Neural cell (in vitro differentiated cells): Measurements from ENCODE around the gene FARP2. TPM values are rescaled to one million over a fixed set of nuclear protein-coding genes. Genes with fewer than 3 reads are reported as not detected.

Source experiments
- H2AFZ ChIP-seq: fragments of 200-600, 300-800 bp; sonication (generic), shearing (Covaris generic); 2 replicates; pipeline ENCODE4 v1.6.0; 2014; ENCODE audit warnings: low read depth, mild to moderate bottlenecking, antibody characterized with exemption, low read length, moderate library complexity
- H3F3A ChIP-seq: fragments of 200-600 bp; shearing (Covaris generic); 2 replicates; pipeline ENCODE4 v1.6.1; 2016; ENCODE audit warnings: mild to moderate bottlenecking, moderate library complexity, mixed read lengths, antibody characterized with exemption, low read length; ENCODE audit not compliant: insufficient read depth, poor library complexity, severe bottlenecking
- H3K27ac ChIP-seq: fragments of 200-600, 300-800 bp; sonication (generic), shearing (Covaris generic); 2 replicates; pipeline ENCODE4 v1.5.1; 2014; ENCODE audit warnings: mild to moderate bottlenecking, low read length, moderate library complexity
- H3K27me3 ChIP-seq: fragments of 300-800, 200-600 bp; sonication (generic), shearing (Covaris generic); 2 replicates; pipeline ENCODE4 v1.6.0; 2014; ENCODE audit warnings: mild to moderate bottlenecking, low read depth, low read length, moderate library complexity; ENCODE audit not compliant: insufficient read depth
- H3K36me3 ChIP-seq: fragments of 300-800, 200-600 bp; sonication (generic), shearing (Covaris generic); 2 replicates; pipeline ENCODE4 v1.5.1; 2014; ENCODE audit warnings: mild to moderate bottlenecking, antibody characterized with exemption, low read length, moderate library complexity; ENCODE audit not compliant: insufficient read depth
- H3K4me2 ChIP-seq: fragments of 300-800, 200-600 bp; sonication (generic), shearing (Covaris generic); 2 replicates; pipeline ENCODE4 v1.6.0; 2014; ENCODE audit warnings: mild to moderate bottlenecking, low read length
- H3K4me3 ChIP-seq: fragments of 300-800, 200-600 bp; sonication (generic), shearing (Covaris generic); 2 replicates; pipeline ENCODE4 v1.5.1; 2014; ENCODE audit warnings: mild to moderate bottlenecking, low read length, moderate library complexity
- H3K79me2 ChIP-seq: fragments of 200-600 bp; shearing (Covaris generic); replicated peaks from 2 replicates; pipeline ENCODE4 v1.6.0; 2014; ENCODE audit warnings: mild to moderate bottlenecking, low read length, moderate library complexity; ENCODE audit not compliant: insufficient read depth
- H3K9ac ChIP-seq: fragments of 300-800, 200-600 bp; sonication (generic), shearing (Covaris generic); 2 replicates; pipeline ENCODE4 v1.6.1; 2016; ENCODE audit warnings: mild to moderate bottlenecking, low read length, mixed read lengths
- H3K9me2 ChIP-seq: fragments of 200-600 bp; shearing (Covaris generic); 2 replicates; pipeline ENCODE4 v1.6.1; 2016; ENCODE audit warnings: mild to moderate bottlenecking, low read length, mixed read lengths; ENCODE audit not compliant: insufficient read depth
- H3K9me3 ChIP-seq: fragments of 200-600, 300-800 bp; sonication (generic), shearing (Covaris generic); 2 replicates; pipeline ENCODE4 v1.6.1; 2016; ENCODE audit warnings: mild to moderate bottlenecking, mixed run types, low read length, moderate library complexity, mixed read lengths
- H4K20me1 ChIP-seq: fragments of 200-600 bp; shearing (Covaris generic); 2 replicates; pipeline ENCODE4 v1.6.1; 2016; ENCODE audit warnings: mild to moderate bottlenecking, mixed run types; ENCODE audit not compliant: insufficient read depth
- CTCF ChIP-seq: fragments of 450-650 bp; IDR thresholded peaks from 2 replicates; pipeline ENCODE4 v1.5.1; 2014; ENCODE audit warnings: antibody characterized with exemption, mild to moderate bottlenecking, moderate library complexity; ENCODE audit not compliant: poor library complexity, severe bottlenecking
- EP300 ChIP-seq: fragments of 450-650 bp; conservative IDR thresholded peaks from 2 replicates; pipeline ENCODE4 v1.6.1; 2014; ENCODE audit warnings: antibody characterized with exemption, mild to moderate bottlenecking, moderate library complexity; ENCODE audit not compliant: poor library complexity, severe bottlenecking
- EZH2 ChIP-seq: fragments of 200-600, 300-800 bp; shearing (Covaris generic), sonication (generic); IDR thresholded peaks from 2 replicates; pipeline ENCODE4 v1.6.1; 2014; ENCODE audit warnings: antibody characterized with exemption, low read length, borderline replicate concordance, mild to moderate bottlenecking; ENCODE audit not compliant: insufficient read depth, poor library complexity, severe bottlenecking
- MXI1 ChIP-seq: fragments of 450-650 bp; conservative IDR thresholded peaks from 2 replicates; pipeline ENCODE4 v1.6.1; 2014; ENCODE audit warnings: antibody characterized with exemption, mild to moderate bottlenecking; ENCODE audit not compliant: poor library complexity, severe bottlenecking
- POLR2AphosphoS5 ChIP-seq: IDR thresholded peaks from 2 replicates; pipeline ENCODE4 v1.6.1; 2012
- RAD21 ChIP-seq: fragments of 450-650 bp; conservative IDR thresholded peaks from 2 replicates; pipeline ENCODE4 v1.6.1; 2014; ENCODE audit warnings: antibody characterized with exemption, mild to moderate bottlenecking, moderate library complexity
- REST ChIP-seq: IDR thresholded peaks from 2 replicates; pipeline ENCODE4 v1.6.1; 2012; ENCODE audit warnings: borderline replicate concordance
- SMC3 ChIP-seq: fragments of 450-650 bp; conservative IDR thresholded peaks from 2 replicates; pipeline ENCODE4 v1.6.1; 2014; ENCODE audit warnings: antibody characterized with exemption, mild to moderate bottlenecking, moderate library complexity; ENCODE audit not compliant: poor library complexity
- TAF1 ChIP-seq: IDR thresholded peaks from 2 replicates; pipeline ENCODE4 v1.6.1; 2012; ENCODE audit warnings: low read depth
- polyA plus RNA-seq: library from polyadenylated mRNA; depleted of rRNA; stranded (reverse); fragments of >200 nt; gene quantifications from 2 replicates; pipeline ENCODE4 v1.2.3, GENCODE V29; 2014

FARP2 gene
- polyA plus RNA-seq, 1 donor from 2014 or later: 13.3 TPM

GRCh38 chr2:241408849-241409248 is 52.8 kb downstream of the FARP2 start:
- H3F3A ChIP-seq: no peaks in the 10 kb centered on the region
- no peak overlapping the region for H3K9ac ChIP-seq
- H3K9me3 ChIP-seq: no peaks in the 10 kb centered on the region
- H2AFZ ChIP-seq: no peak overlapping the region
- no peak for TF ChIP-seq REST
- TF ChIP-seq CTCF: no peak
- H3K27ac ChIP-seq: no peak overlapping the region
- no peak overlapping the region for H3K4me2 ChIP-seq
- no peak overlapping the region for H3K4me3 ChIP-seq
- H4K20me1 ChIP-seq: no peaks in the 10 kb centered on the region
- H3K79me2 ChIP-seq: no peaks in the 10 kb centered on the region
- H3K36me3 ChIP-seq: peaks cover 4% of the 10 kb centered on the region
- no peaks in the 10 kb centered on the region for H3K9me2 ChIP-seq
- H3K27me3 ChIP-seq: no peaks in the 10 kb centered on the region

DNA sequence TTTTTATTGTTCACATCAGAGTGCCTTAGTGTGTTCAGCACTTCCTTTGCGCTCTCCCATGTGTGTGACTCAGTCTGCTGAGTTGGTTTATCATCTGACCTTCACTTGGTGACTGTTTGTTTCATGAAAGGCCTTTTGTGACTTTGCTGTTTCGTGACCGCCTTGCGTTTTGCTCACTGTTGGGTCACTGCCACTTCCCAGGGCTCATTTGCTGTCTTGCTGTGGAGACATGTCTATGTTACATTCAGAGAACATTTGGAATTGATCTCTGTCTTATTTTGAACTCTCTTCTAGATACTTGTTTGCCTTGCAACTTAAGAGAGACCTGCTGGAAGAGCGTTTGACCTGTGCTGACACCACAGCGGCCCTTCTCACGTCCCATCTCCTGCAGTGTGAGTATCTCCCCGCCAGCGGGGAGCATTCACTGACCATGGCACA is 54.7 kb downstream of the FARP2 start:
- H2AFZ ChIP-seq: no peak overlapping the region
- H3K27ac ChIP-seq: no peak overlapping the region
- H3K36me3 ChIP-seq: peaks cover 8% of the 10 kb centered on the region
- no peaks in the 10 kb centered on the region for H3K9me2 ChIP-seq
- TF ChIP-seq TAF1: no peak
- no peak for TF ChIP-seq EP300
- TF ChIP-seq POLR2AphosphoS5: no peak
- no peak for TF ChIP-seq CTCF
- TF ChIP-seq SMC3: no peak
- TF ChIP-seq REST: no peak
- TF ChIP-seq EZH2: no peak
- no peak for TF ChIP-seq MXI1
- TF ChIP-seq RAD21: no peak
- H3K4me2 ChIP-seq: no peak overlapping the region
- no peaks in the 10 kb centered on the region for H3K79me2 ChIP-seq
- H3K4me3 ChIP-seq: no peak overlapping the region
- no peaks in the 10 kb centered on the region for H3K27me3 ChIP-seq
- no peak overlapping the region for H3K9ac ChIP-seq
- H3F3A ChIP-seq: no peaks in the 10 kb centered on the region
- H4K20me1 ChIP-seq: no peaks in the 10 kb centered on the region
- H3K9me3 ChIP-seq: no peaks in the 10 kb centered on the region
